ENCODE data around the gene GRHPR.

The GRHPR gene

GRCh38 chr9:37437010-37437409, 14.5 kb downstream of the GRHPR start:
- no peak for DNase-seq (ENCODE audit: low read depth)
- no peak overlapping the region for H3K4me3 ChIP-seq (ENCODE audit: low read length)
- no peak for TF ChIP-seq CTCF (conservative IDR thresholded peaks at IDR 0.05; ENCODE audit: low read depth, low read length)

- TF ChIP-seq CTCF (conservative IDR thresholded peaks at IDR 0.05; ENCODE audit: low read depth, low read length) = no peak
- DNase-seq (ENCODE audit: low read depth) = no peak
- H3K4me3 ChIP-seq (ENCODE audit: low read length) = no peak overlapping the region
These were observed 15.1 kb downstream of the GRHPR start for GRCh38 chr9:37437621-37438020.

GRCh38 chr9:37438359-37438758, 15.9 kb downstream of the GRHPR start:
- no peak overlapping the region for H3K4me3 ChIP-seq (ENCODE audit: low read length)
- no peak for TF ChIP-seq CTCF (conservative IDR thresholded peaks at IDR 0.05; ENCODE audit: low read depth, low read length)
- DNase-seq (ENCODE audit: low read depth) = no peak

GRCh38 chr9:37441776-37442370, 19.4 kb downstream of the GRHPR start:
- no peak for DNase-seq (ENCODE audit: low read depth)
- no peak for TF ChIP-seq CTCF (conservative IDR thresholded peaks at IDR 0.05; ENCODE audit: low read depth, low read length)
- H3K4me3 ChIP-seq (ENCODE audit: low read length) = no peak overlapping the region

- no peak overlapping the region for H3K4me3 ChIP-seq (ENCODE audit: low read length)
- DNase-seq (ENCODE audit: low read depth) = no peak
- TF ChIP-seq CTCF (conservative IDR thresholded peaks at IDR 0.05; ENCODE audit: low read depth, low read length) = no peak
These were observed 20.1 kb downstream of the GRHPR start for GRCh38 chr9:37442556-37442955.

GRCh38 chr9:37443566-37443965, 21.1 kb downstream of the GRHPR start:
- TF ChIP-seq CTCF (conservative IDR thresholded peaks at IDR 0.05; ENCODE audit: low read depth, low read length) = no peak
- no peak for DNase-seq (ENCODE audit: low read depth)
- no peak overlapping the region for H3K4me3 ChIP-seq (ENCODE audit: low read length)

- no peak for TF ChIP-seq CTCF (conservative IDR thresholded peaks at IDR 0.05; ENCODE audit: low read depth, low read length)
- no peak for DNase-seq (ENCODE audit: low read depth)
These were observed 22.4 kb downstream of the GRHPR start for GRCh38 chr9:37444890-37445289.

More at GRCh38 chr9:37444890-37445289, 22.4 kb downstream of the GRHPR start:
- no peak overlapping the region for H3K4me3 ChIP-seq (ENCODE audit: low read length)

All from retinal pigment epithelial cell (primary cell).